Measurements from ENCODE around the gene TAF9.
"Not testable (repeated sequence)": the region's sequence is repeated elsewhere in the genome, so short reads cannot be mapped to it uniquely, and the experiment has no call there.

TAF9 gene, protein sequence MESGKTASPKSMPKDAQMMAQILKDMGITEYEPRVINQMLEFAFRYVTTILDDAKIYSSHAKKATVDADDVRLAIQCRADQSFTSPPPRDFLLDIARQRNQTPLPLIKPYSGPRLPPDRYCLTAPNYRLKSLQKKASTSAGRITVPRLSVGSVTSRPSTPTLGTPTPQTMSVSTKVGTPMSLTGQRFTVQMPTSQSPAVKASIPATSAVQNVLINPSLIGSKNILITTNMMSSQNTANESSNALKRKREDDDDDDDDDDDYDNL

DNA sequence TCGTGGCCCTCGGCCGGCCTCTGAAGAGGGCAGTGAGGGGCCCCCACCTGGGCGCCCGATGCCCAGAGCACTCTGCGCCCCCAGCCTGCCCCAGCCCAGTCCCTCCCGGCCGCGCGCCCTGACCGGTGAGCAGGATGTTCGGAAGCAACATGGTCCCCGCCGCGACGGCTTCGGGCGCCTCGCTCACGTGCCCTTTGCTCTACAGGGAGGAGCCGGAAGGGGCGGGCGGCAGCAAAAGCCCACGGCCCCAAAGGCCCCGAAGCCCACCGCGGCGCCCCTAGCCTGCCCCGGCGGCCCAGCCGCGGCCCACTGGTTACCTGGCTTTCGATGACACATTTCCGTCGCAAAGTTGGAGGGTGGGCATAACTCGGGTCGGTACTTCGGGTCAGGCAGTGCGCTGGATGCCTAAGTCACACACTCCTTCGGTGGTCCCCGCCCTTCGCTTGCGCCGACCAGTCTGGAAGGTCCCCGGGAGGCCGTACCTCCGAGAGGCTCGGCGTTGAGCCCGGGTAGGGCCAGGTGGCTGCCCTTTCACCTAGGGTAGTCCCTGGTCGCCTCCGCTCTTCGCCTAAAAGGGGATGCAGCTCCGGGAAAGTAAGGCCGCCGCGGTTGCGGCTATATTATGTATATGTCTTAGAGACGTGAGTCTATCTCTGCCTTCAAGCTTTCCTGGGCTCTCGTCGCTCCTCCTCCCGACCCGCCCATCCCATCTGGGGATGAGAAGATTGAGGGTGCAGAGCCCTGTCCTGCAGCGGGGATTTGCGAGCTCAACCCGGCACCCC is at the start of gene TAF9, which contains the start of the genes AK6 and RAD17:
TSS of gene TAF9 (minus strand) at position 181 of the 782 bp plus-strand sequence. CDS start 3,783 bp downstream, outside the sequence.
TSS of gene AK6 (minus strand) at position 181 of the 782 bp plus-strand sequence. CDS start at position 151, 30 bp downstream.
TSS of gene RAD17 (plus strand) at position 479 of the 782 bp plus-strand sequence. CDS start 2,391 bp downstream, outside the sequence.
- peak within 1 kb of the TSS; percentile 87 to 98 for H3K4me3 Mint-ChIP-seq
- peak within 1 kb of the TSS; percentile 100 for H3K27ac Mint-ChIP-seq
- peaks cover 42% of the 10 kb centered on the region for H3K4me1 Mint-ChIP-seq
- peak; percentile 97 for ATAC-seq
- no peaks in the 10 kb centered on the region for H3K9me3 Mint-ChIP-seq
- no peaks in the 10 kb centered on the region for H3K27me3 Mint-ChIP-seq
- peak; percentile 94 to 95 for DNase-seq

DNA sequence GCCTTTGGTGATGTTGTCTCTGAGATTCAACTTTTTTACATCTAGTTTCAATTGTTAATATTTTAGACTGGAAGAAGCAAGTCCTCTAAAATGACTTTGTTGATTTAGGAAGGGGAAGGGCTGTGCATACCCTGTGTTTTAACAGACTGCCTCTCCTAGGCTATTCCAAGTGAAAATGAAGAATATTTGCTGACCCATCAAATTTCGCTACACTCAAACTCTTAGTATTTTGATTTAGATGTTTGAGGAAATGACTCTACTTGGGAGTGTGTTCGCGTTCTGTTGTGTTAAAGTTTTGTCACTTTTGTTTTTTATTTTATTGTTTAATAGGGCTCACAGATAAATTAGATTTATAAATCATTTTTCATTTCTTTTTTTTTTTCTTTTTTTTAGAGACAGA is 49.2 kb upstream of the TAF9 start:
- no peak overlapping the region for H3K4me3 Mint-ChIP-seq
- no peak overlapping the region for H3K27ac Mint-ChIP-seq
- no peaks in the 10 kb centered on the region for H3K9me3 Mint-ChIP-seq
- no peaks in the 10 kb centered on the region for H3K27me3 Mint-ChIP-seq
- ATAC-seq (no peak), DNase-seq (no peak)
- H3K4me1 Mint-ChIP-seq, result peaks cover 6% of the 10 kb centered on the region

DNA sequence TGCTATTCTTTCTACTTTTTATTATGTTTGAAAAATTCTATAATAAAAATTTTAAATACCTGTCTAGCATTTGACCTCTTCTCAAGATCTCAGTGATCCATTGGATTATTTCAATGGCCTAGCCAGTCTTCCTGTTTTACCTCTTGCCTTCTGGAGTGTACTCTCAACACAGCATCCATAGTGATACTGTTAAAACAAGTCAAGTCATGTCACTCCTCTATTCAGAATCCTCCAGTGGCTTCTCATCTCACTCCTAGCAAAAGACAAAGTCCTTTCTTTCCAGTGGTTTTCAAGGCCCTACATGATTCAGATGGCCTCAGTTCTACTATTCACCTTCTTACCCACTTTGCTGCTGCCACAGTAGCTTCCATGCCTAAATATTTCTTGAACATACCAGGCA is 47.4 kb upstream of the TAF9 start:
- no peak overlapping the region for H3K27ac Mint-ChIP-seq
- no peak for ATAC-seq

DNA sequence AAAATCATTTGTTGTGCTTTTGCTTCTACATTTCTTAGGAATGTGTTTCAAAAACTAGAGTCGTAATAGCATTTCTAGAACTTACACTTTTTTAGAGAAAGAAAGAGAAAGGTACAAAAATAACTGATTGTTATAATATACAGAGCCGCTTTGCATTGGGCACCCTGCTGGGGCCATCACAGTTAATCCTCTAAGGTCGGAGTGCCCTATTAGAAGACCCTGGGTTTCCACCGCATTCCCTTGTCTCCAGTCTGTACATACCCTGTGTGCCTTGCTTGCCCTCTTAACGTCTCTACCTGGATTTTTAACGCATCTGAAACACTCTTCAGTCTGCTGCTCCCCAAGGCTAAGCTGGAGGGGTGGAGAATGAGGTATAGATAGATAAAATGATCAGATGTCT is 46.9 kb upstream of the TAF9 start:
- DNase-seq (no peak), ATAC-seq (no peak)
- Mint-ChIP-seq H3K4me1 (peaks cover 6% of the 10 kb centered on the region), H3K27ac (no peak overlapping the region), H3K9me3 (no peaks in the 10 kb centered on the region), H3K27me3 (no peaks in the 10 kb centered on the region), H3K4me3 (no peak overlapping the region)

More for the DNA sequence above, 47.4 kb upstream of the TAF9 start:
- H3K27me3 Mint-ChIP-seq, result no peaks in the 10 kb centered on the region
- no peak for DNase-seq
- peaks cover 6% of the 10 kb centered on the region for H3K4me1 Mint-ChIP-seq
- no peaks in the 10 kb centered on the region for H3K9me3 Mint-ChIP-seq
- no peak overlapping the region for H3K4me3 Mint-ChIP-seq

DNA sequence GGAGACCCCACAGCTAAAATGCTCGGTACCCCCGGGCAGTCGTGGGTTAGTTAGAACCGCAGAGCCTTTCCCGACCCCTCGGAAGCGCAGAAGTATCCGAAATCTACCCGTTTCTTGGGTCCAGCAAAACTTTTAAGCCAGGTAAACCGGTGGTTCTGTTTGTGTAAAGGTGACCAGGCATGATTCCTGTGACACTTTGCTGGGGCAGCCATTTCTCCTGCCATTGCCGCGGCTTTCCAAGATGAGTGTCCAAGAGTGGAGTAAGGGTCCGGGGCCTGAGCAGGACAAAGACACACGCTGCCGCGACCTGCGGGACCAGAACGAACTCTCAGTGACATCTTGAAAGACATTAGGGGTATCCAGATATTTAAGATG is 46.3 kb upstream of the TAF9 start:
- ATAC-seq (no peak), DNase-seq (no peak)
- H3K4me1 Mint-ChIP-seq, result peaks cover 6% of the 10 kb centered on the region
- H3K4me3 Mint-ChIP-seq, result peak overlapping the region; percentile 41 to 68
- H3K27me3 Mint-ChIP-seq, result no peaks in the 10 kb centered on the region
- no peaks in the 10 kb centered on the region for H3K9me3 Mint-ChIP-seq
- peak overlapping the region in 1 of 2 donors; percentile 12 for H3K27ac Mint-ChIP-seq

DNA sequence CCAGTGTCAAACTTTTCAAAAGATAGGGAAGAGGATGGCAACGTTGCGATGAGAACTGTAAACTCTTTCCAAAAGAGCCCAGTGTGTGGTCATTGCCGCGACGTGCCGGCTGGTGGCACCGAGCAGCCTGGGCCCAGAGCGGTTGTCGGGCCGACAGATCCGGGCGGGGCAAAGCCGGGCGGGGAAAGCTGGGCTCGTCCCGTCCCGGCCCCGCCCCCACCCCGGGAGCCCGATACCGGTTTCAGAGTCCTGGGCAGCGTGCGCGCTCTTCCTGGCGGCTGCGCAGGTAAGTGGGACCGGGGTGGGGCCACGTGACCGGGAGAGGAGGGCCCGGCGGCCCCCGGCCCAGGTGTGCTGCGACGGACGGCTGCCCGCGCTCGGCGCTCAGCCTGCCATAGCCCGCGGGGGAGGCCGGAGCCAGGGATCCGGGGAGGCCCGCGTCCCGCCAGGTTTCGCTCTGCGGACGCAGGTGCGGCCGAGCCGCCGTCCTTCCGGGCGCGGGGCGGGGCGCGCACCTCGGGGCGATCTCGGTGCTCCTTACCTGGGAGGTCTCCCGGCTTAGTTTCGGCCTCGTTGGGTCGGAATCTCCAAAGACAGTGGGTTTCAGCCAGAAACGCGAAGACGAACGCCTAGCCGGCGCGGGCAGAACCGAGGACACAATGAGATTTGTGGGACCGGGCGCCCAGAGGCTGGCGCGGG is 45.7 kb upstream of the TAF9 start, which contains the start of gene MARVELD2:
TSS of gene MARVELD2 (plus strand) at position 232 of the 699 bp plus-strand sequence. CDS start 4,270 bp downstream, outside the sequence.
- no peaks in the 10 kb centered on the region for H3K9me3 Mint-ChIP-seq
- peaks cover 6% of the 10 kb centered on the region for H3K4me1 Mint-ChIP-seq
- H3K4me3 Mint-ChIP-seq, result peak within 1 kb of the TSS; percentile 44 to 68
- DNase-seq, result peak; percentile 21 to 40
- H3K27ac Mint-ChIP-seq, result peak within 1 kb of the TSS in 1 of 2 donors; percentile 12
- peak; percentile 88 for ATAC-seq
- H3K27me3 Mint-ChIP-seq, result no peaks in the 10 kb centered on the region

DNA sequence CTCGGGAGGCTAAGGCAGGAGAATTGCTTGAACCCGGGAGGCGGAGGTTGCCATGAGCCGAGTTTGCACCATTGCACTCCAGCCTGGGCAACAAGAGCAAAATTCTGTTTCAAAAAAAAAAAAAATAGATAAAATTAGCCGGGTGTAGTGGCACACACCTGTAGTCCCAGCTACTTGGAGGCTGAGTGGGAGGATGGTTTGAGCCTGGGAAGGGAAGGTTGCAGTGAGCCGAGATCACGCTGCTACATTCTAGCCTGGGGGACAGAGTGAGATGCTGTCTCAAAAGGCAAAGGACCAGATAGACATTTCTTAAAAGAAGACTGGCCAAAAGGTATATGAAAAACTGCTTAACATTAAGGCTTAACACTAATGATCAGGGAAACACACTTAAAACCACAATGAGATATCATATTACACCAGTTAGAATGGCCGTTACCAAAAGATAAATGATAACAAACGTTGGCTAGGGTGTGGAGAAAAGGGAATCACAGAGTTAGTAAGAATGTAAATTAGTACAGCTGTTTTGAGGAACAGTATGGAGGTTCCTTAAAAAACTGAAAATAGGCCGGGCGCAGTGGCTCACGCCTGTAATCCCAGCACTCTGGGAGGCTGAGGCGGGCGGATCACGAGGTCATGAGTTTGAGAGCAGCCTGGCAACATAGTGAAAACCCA is 35.5 kb upstream of the TAF9 start:
- Mint-ChIP-seq H3K27ac (no peak overlapping the region), H3K27me3 (no peaks in the 10 kb centered on the region), H3K4me3 (no peak overlapping the region), H3K4me1 (no peaks in the 10 kb centered on the region), H3K9me3 (no peaks in the 10 kb centered on the region)
- no peak for DNase-seq
- ATAC-seq, result no peak

DNA sequence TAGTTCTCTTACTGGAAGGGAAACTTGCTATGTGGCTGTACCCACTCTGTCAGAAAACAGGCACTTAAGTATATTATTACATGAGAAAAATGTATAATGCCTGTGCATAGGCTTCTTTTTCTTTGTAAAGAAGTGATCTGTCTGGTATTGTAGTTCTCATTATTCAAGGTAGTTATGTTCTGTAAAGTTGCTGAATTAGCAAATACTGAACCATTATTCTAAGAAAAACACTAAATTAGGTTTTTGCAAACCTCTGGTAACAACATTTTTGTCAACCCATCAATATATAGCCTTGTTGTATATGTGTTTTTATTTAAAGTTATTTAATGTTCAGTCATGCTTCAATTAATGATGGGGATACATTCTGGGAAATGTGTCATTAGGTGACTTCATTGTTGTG is 9.1 kb upstream of the TAF9 start:
- no peak for ATAC-seq
- H3K27me3 Mint-ChIP-seq, result no peaks in the 10 kb centered on the region
- no peaks in the 10 kb centered on the region for H3K4me1 Mint-ChIP-seq

DNA sequence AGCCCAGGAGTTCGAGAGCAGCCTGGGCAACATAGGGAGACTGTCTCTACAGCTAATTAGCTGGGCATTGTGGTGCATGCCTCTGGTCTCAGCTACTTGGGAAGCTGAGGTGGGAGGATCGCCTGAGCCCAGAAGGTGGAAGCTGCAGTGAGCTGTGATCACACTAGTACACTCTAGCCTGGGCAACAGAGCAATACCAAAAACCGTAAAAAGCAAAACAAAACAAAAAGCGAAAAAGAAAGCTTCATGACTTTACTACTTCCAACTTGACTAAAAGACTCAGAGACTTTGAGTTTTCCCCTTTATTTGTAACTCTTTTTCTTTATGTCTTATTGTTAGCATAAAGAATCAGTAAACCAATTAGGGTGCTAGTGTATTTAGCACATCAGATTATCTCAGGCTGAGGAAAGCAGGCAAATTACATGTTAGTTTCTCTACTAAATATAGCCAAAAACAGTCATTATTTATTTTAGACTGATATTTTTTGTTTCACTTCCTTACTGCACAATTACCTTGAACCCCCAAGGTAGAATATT is 5.7 kb upstream of the TAF9 start:
- DNase-seq (no peak), ATAC-seq (no peak)
- H3K4me1 Mint-ChIP-seq, result peaks cover 8% of the 10 kb centered on the region
- no peaks in the 10 kb centered on the region for H3K27me3 Mint-ChIP-seq
- no peak overlapping the region for H3K27ac Mint-ChIP-seq
- H3K9me3 Mint-ChIP-seq, result no peaks in the 10 kb centered on the region
- H3K4me3 Mint-ChIP-seq, result no peak overlapping the region

More for the DNA sequence above, 9.1 kb upstream of the TAF9 start:
- no peaks in the 10 kb centered on the region for H3K9me3 Mint-ChIP-seq
- no peak for DNase-seq
- H3K4me3 Mint-ChIP-seq, result no peak overlapping the region
- no peak overlapping the region for H3K27ac Mint-ChIP-seq

DNA sequence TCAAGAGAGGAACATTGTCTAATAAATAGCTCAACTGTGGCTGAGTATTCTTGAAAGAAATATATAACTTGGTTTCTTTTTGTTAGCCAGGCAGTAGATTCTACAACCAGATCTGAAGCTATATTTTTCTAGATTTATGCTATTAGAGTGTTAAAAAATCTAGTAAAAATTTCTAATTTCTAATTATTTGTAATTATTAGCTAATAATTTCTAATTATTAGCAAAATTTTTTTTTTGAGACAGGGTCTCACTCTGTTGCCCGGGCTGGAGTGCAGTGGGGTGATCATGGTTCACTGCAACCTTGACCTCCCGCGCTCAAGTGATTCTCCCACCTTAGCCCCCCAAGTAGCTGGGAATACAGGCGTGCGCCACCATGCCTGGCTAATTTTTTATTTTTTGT is 3.1 kb upstream of the TAF9 start:
- no peak for DNase-seq
- H3K9me3 Mint-ChIP-seq, result no peaks in the 10 kb centered on the region
- ATAC-seq, result no peak
- no peak overlapping the region for H3K27ac Mint-ChIP-seq
- H3K27me3 Mint-ChIP-seq, result no peaks in the 10 kb centered on the region
- peaks cover 17% of the 10 kb centered on the region for H3K4me1 Mint-ChIP-seq
- no peak overlapping the region for H3K4me3 Mint-ChIP-seq

DNA sequence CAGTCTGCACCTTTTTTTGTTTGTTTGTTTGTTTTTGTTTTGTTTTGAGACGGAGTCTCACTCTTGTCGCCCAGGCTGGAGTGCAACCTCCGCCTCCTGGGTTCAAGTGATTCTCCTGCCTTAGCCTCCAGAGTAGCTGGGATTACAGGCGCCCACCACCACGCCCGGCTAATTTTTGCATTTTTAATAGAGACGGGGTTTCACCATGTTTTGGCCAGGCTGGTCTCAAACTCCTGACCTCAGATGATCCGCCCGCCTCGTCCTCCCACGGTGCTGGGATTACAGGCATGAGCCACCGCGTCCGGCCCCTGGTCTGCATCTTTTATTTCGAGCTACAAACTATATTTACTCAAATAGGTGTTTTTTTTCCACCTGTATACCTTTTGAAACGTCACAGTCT is 1.0 kb upstream of the TAF9 start:
- H3K9me3 Mint-ChIP-seq, ATAC-seq, H3K27me3 Mint-ChIP-seq: not testable (repeated sequence)
- peaks cover 35% of the 10 kb centered on the region for H3K4me1 Mint-ChIP-seq
- H3K27ac Mint-ChIP-seq, result peak overlapping the region; percentile 100
- H3K4me3 Mint-ChIP-seq, result peak overlapping the region; percentile 87 to 90
- DNase-seq, result peak in 1 of 2 donors; percentile 14

DNA sequence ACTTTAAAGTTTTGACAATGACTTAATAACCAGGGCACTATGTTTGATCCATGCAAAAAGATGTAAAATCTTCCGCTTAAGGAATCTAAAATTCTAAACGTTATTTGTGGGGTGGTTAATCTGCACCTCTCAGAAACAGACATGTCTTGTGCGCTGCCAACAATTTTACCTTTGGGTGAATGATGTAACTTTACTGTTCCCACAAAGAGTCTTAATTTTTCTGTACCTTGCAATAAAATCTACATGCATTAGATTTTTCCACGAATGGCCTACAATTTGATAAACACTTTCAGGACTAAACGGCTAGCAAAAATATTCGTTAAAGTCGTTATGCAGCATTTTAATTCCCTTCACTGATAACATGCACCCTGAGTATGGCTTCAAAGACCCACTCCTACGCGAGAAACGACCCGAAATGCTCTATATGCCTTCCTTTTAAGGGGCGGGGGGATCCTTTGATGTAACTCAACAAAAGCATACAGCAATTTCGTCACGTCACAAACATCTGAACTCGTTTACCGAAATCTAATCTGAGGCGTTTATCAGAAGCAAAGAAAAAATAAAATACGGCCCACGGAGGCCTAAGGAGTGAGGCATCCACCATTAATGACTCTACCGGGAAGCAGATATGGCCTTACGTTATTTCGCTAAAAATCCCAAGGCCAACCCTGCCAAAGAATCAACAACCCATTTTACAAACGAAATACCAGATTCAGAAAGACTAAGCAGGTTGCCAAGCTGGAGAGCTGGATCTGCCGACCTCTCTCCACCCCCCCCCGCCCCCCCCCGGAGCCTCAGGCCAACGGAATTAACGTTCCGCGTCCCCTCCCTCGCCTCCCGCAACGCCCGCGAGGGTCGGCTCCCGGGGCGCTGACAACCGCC is 621 bp downstream of the TAF9 start:
- Mint-ChIP-seq H3K9me3 (no peaks in the 10 kb centered on the region), H3K27ac (peak overlapping the region; percentile 99 to 100), H3K27me3 (no peaks in the 10 kb centered on the region), H3K4me3 (peak overlapping the region; percentile 81 to 98), H3K4me1 (peaks cover 42% of the 10 kb centered on the region)
- DNase-seq (peak; percentile 23 to 31), ATAC-seq (peak; percentile 0)

DNA sequence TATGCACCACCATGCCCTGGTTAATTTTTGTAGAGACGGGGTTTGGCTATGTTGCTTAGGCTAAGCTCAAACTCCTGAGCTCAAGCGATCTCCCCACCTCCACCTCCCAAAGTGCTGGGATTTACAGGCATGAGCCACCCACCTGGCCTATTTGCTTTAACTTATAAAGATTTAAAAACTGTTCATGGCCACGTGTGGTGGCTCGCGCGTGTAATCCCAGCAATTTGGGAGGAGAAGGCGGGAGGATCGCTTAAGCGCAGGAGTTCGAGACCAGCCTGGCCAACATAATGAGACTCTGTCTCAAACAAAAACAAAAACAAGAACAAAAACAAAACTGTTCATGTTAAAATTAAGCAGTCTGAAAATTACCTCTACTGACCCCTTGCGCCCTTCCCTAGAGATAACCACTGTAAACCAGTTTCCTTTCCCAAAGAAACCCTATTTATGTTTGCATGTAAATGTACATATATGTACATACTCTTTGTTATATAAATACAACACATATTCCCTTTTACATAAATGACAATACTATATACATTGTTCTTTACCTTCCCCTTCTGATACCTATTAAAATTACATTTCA is 1.5 kb downstream of the TAF9 start:
- H3K4me1 Mint-ChIP-seq, result peaks cover 50% of the 10 kb centered on the region
- DNase-seq, result no peak

DNA sequence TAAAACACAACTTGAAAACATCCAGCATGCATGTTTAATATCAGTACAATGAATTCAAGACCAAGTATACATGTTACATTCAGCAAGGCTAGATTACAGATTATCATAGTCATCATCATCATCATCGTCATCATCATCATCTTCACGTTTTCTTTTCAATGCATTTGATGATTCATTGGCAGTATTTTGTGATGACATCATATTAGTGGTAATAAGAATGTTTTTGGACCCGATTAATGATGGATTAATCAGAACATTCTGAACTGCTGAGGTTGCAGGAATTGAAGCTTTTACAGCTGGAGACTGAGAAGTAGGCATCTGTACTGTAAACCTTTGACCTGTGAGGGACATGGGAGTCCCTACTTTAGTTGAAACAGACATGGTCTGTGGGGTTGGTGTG is 4.5 kb downstream of the TAF9 start:
- Mint-ChIP-seq H3K27ac (no peak overlapping the region), H3K27me3 (no peaks in the 10 kb centered on the region), H3K9me3 (no peaks in the 10 kb centered on the region), H3K4me3 (no peak overlapping the region), H3K4me1 (peaks cover 43% of the 10 kb centered on the region)
- ATAC-seq (no peak), DNase-seq (no peak)

More for the DNA sequence above, 1.5 kb downstream of the TAF9 start:
- no peaks in the 10 kb centered on the region for H3K27me3 Mint-ChIP-seq
- peak overlapping the region; percentile 81 to 98 for H3K4me3 Mint-ChIP-seq
- ATAC-seq, result no peak
- H3K27ac Mint-ChIP-seq, result peak overlapping the region; percentile 99 to 100
- no peaks in the 10 kb centered on the region for H3K9me3 Mint-ChIP-seq
